GM12878 (cell line): ENCODE measurements around the gene TMEM41B. TPM values are rescaled to one million over a fixed set of nuclear protein-coding genes. Genes with fewer than 3 reads are reported as not detected.

ENCODE experiments used
- CBX3 ChIP-seq: fragments of 200-600 bp; sonication (generic); IDR thresholded peaks from 2 replicates; pipeline ENCODE4 v1.6.1; 2016; ENCODE audit warnings: low read depth, borderline replicate concordance
- CBX5 ChIP-seq: sonication (generic); IDR thresholded peaks from 2 replicates; pipeline ENCODE4 v1.6.1; 2016; ENCODE audit warnings: low read depth, moderate library complexity, mild to moderate bottlenecking, inconsistent platforms
- CREM ChIP-seq: IDR thresholded peaks from 2 replicates; pipeline ENCODE4 v1.6.1; 2014; ENCODE audit warnings: antibody characterized with exemption, low read depth
- DPF2 ChIP-seq: fragments of 450-650 bp; IDR thresholded peaks from 2 replicates; pipeline ENCODE4 v1.6.1; 2017; ENCODE audit warnings: mild to moderate bottlenecking
- IKZF1 ChIP-seq: fragments of 450-650 bp; conservative IDR thresholded peaks from 2 replicates; pipeline ENCODE4 v1.6.1; 2017; ENCODE audit warnings: antibody characterized with exemption, mild to moderate bottlenecking
- JUNB ChIP-seq: IDR thresholded peaks from 2 replicates; pipeline ENCODE4 v1.6.1; 2016; ENCODE audit warnings: antibody characterized with exemption, mild to moderate bottlenecking
- MYB ChIP-seq: fragments of 150-350 bp; IDR thresholded peaks from 2 replicates; pipeline ENCODE4 v1.6.1; 2014; ENCODE audit warnings: mild to moderate bottlenecking, low read depth, low read length, borderline replicate concordance
- NFIC ChIP-seq: IDR thresholded peaks from 2 replicates; pipeline ENCODE4 v1.6.1; 2012; ENCODE audit warnings: low read depth, mild to moderate bottlenecking, inconsistent platforms, low read length, moderate library complexity
- RELA ChIP-seq: fragments of 450-650 bp; IDR thresholded peaks from 2 replicates; pipeline ENCODE4 v1.8.0; 2014; ENCODE audit warnings: borderline replicate concordance; ENCODE audit not compliant: partially characterized antibody
- SIN3A ChIP-seq: IDR thresholded peaks from 2 replicates; pipeline ENCODE4 v1.6.1; 2012; ENCODE audit warnings: low read depth, low read length, improper control_type of control experiment
- SPI1 ChIP-seq: IDR thresholded peaks from 2 replicates; pipeline ENCODE4 v1.6.1; 2011; ENCODE audit warnings: low read depth, mild to moderate bottlenecking, low read length, moderate library complexity, borderline replicate concordance; ENCODE audit not compliant: insufficient read depth
- SREBF2 ChIP-seq: IDR thresholded peaks from 2 replicates; pipeline ENCODE4 v1.6.1; 2012; ENCODE audit warnings: mild to moderate bottlenecking, low read length
- SUPT20H ChIP-seq: IDR thresholded peaks from 2 replicates; pipeline ENCODE4 v1.6.1; 2011; ENCODE audit warnings: low read depth, mild to moderate bottlenecking, low read length, moderate library complexity, borderline replicate concordance; ENCODE audit not compliant: control insufficient read depth
- TAF1 ChIP-seq: IDR thresholded peaks from 2 replicates; pipeline ENCODE4 v1.6.1; 2011; ENCODE audit warnings: mild to moderate bottlenecking, low read depth, low read length, borderline replicate concordance
- ZNF24 ChIP-seq: fragments of 450-650 bp; IDR thresholded peaks from 2 replicates; pipeline ENCODE4 v1.6.1; 2017; ENCODE audit warnings: antibody characterized with exemption, mild to moderate bottlenecking
- polyA plus RNA-seq, 11 experiments: library from polyadenylated mRNA; depleted of rRNA in 4 of 11; unstranded in 6 of 11; stranded (reverse) in 5 of 11; fragments of >200 nt; fragmentation: Nextera tagmentation in 4 of 11; fragmentation: Illumina TruSeq in 1 of 11; extraction: Ambion mirVana in 4 of 11; extraction: Trizol in 1 of 11; gene quantifications; 1 replicate in 1 of 11; 2 replicates in 10 of 11; pipeline versions ENCODE4 v1.2.1 to v1.2.3, GENCODE V29; 2011 to 2016; ENCODE audit warnings: inconsistent platforms in 2 of 11, missing spikeins in 2 of 11, low read depth in 1 of 11
- total RNA-seq, 4 experiments: library from RNA; depleted of rRNA in 3 of 4; stranded (reverse); fragments of >200 nt in 3 of 4; fragmentation: Illumina TruSeq in 1 of 4; extraction: Trizol in 1 of 4; gene quantifications; 2 replicates each; pipeline versions ENCODE4 v1.2.1 to v1.2.3, GENCODE V29; 2013 to 2021
- TF ChIP-seq, protein P1 (sequence below): fragments of 150-350 bp; IDR thresholded peaks from 2 replicates; pipeline ENCODE4 v1.6.1; 2016; ENCODE audit warnings: low read depth, low read length
- TF ChIP-seq, protein P2 (sequence below): fragments of 450-650 bp; IDR thresholded peaks from 2 replicates; pipeline ENCODE4 v1.6.1; 2018; ENCODE audit warnings: borderline replicate concordance, mild to moderate bottlenecking; ENCODE audit not compliant: partially characterized antibody
- TF ChIP-seq, protein P3 (sequence below): fragments of 450-650 bp; formaldehyde crosslinking; IDR thresholded peaks from 2 replicates; pipeline ENCODE4 v1.4.0; 2022; ENCODE audit warnings: mild to moderate bottlenecking, moderate library complexity
- TF ChIP-seq, protein P4 (sequence below): fragments of 450-650 bp; IDR thresholded peaks from 2 replicates; pipeline ENCODE4 v1.6.1; 2014; ENCODE audit warnings: mild to moderate bottlenecking

The TMEM41B gene
- total and polyA plus RNA-seq, 10 of the 15 experiments (the other 5 are each of a cell fraction or from before 2014, with no cell fraction given): 8.0 to 31.0 (median 20.5) TPM

DNA sequence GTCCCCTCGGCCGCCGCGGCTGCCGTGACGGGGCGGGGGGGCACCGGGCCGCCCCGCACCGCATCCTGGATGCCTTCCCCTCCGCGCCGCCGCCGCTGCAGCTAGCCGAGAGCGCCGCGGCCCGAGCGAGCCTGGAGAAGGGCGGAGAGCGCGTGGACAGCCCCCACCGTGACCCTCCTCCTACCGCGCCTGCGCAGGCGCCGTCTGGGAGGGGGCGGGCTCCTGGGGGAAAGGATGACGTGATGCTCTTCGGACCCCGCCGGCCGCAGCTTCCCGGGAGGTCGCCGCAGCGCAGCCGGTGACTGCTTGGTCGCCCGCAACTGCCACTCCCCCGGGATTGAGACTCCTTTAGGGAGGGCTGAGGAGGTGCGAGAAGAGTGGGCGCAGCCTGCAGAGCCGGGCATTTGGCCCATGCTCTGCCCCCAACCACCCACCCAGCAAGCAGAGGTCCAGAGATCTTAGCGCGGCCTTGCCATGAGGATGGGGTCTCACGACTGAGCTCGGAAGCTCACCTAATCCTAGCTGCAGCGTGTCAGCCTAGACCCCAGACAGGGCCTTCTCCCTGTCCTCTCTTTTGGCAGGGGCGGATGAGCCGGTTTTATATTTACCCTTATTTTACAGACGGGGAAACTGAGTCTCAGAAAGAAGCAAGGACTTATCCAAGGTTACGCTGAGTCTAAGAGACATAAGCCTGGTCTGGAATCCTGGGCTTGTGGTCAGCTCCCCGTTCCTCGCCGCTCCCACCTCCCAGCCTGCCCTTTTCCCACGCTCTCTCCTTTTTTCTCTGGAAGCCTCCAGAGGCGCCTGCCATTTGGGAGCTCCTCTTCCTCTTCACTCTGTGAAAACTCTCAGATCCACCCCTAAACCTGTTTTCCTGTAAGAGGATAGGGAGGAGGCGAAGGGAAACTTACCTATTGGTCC is 48.9 kb downstream of the TMEM41B start, which contains the start of gene DENND5A (continued):
- TF ChIP-seq, protein P1, sequence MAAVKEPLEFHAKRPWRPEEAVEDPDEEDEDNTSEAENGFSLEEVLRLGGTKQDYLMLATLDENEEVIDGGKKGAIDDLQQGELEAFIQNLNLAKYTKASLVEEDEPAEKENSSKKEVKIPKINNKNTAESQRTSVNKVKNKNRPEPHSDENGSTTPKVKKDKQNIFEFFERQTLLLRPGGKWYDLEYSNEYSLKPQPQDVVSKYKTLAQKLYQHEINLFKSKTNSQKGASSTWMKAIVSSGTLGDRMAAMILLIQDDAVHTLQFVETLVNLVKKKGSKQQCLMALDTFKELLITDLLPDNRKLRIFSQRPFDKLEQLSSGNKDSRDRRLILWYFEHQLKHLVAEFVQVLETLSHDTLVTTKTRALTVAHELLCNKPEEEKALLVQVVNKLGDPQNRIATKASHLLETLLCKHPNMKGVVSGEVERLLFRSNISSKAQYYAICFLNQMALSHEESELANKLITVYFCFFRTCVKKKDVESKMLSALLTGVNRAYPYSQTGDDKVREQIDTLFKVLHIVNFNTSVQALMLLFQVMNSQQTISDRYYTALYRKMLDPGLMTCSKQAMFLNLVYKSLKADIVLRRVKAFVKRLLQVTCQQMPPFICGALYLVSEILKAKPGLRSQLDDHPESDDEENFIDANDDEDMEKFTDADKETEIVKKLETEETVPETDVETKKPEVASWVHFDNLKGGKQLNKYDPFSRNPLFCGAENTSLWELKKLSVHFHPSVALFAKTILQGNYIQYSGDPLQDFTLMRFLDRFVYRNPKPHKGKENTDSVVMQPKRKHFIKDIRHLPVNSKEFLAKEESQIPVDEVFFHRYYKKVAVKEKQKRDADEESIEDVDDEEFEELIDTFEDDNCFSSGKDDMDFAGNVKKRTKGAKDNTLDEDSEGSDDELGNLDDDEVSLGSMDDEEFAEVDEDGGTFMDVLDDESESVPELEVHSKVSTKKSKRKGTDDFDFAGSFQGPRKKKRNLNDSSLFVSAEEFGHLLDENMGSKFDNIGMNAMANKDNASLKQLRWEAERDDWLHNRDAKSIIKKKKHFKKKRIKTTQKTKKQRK: no peak
- TF ChIP-seq CREM (no peak), CBX3 (no peak), SUPT20H (no peak), SREBF2 (no peak), TAF1 (peak; percentile 48; the same call in 1 of the 2 replicates), MYB (no peak), DPF2 (peak; percentile 62), CBX5 (no peak), RELA (no peak), SIN3A (no peak), JUNB (no peak), ZNF24 (no peak), NFIC (no peak), SPI1 (no peak), IKZF1 (peak; percentile 49)
- TF ChIP-seq, protein P2, sequence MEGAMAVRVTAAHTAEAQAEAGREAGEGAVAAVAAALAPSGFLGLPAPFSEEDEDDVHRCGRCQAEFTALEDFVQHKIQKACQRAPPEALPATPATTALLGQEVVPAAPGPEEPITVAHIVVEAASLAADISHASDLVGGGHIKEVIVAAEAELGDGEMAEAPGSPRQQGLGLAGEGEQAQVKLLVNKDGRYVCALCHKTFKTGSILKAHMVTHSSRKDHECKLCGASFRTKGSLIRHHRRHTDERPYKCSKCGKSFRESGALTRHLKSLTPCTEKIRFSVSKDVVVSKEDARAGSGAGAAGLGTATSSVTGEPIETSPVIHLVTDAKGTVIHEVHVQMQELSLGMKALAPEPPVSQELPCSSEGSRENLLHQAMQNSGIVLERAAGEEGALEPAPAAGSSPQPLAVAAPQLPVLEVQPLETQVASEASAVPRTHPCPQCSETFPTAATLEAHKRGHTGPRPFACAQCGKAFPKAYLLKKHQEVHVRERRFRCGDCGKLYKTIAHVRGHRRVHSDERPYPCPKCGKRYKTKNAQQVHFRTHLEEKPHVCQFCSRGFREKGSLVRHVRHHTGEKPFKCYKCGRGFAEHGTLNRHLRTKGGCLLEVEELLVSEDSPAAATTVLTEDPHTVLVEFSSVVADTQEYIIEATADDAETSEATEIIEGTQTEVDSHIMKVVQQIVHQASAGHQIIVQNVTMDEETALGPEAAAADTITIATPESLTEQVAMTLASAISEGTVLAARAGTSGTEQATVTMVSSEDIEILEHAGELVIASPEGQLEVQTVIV: no peak
- TF ChIP-seq, protein P3, sequence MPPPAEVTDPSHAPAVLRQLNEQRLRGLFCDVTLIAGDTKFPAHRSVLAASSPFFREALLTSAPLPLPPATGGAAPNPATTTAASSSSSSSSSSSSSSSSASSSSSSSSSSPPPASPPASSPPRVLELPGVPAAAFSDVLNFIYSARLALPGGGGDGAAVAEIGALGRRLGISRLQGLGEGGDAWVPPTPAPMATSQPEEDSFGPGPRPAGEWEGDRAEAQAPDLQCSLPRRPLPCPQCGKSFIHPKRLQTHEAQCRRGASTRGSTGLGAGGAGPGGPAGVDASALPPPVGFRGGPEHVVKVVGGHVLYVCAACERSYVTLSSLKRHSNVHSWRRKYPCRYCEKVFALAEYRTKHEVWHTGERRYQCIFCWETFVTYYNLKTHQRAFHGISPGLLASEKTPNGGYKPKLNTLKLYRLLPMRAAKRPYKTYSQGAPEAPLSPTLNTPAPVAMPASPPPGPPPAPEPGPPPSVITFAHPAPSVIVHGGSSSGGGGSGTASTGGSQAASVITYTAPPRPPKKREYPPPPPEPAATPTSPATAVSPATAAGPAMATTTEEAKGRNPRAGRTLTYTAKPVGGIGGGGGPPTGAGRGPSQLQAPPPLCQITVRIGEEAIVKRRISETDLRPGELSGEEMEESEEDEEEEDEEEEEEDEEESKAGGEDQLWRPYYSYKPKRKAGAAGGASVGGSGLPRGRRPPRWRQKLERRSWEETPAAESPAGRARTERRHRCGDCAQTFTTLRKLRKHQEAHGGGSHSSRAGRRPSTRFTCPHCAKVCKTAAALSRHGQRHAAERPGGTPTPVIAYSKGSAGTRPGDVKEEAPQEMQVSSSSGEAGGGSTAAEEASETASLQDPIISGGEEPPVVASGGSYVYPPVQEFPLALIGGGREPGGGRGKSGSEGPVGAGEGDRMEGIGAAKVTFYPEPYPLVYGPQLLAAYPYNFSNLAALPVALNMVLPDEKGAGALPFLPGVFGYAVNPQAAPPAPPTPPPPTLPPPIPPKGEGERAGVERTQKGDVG (CRISPR knock-in tag): no peak
- TF ChIP-seq, protein P4, sequence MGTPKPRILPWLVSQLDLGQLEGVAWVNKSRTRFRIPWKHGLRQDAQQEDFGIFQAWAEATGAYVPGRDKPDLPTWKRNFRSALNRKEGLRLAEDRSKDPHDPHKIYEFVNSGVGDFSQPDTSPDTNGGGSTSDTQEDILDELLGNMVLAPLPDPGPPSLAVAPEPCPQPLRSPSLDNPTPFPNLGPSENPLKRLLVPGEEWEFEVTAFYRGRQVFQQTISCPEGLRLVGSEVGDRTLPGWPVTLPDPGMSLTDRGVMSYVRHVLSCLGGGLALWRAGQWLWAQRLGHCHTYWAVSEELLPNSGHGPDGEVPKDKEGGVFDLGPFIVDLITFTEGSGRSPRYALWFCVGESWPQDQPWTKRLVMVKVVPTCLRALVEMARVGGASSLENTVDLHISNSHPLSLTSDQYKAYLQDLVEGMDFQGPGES: no peak
